GM18909 (cell line): ENCODE data around the gene AMN1.
"Not testable (repeated sequence)": the region's sequence is repeated elsewhere in the genome, so short reads cannot be mapped to it uniquely, and the experiment has no call there.

Experiments used
- ATAC-seq: cut with Tn5 transposase; IDR thresholded peaks from one replicate; pipeline ENCODE4 v1.9.1; 2021; ENCODE audit warnings: mild to moderate bottlenecking; ENCODE audit not compliant: unreplicated experiment, poor library complexity

Gene AMN1

GRCh38 chr12:31728917-31729640 lies at the start of gene AMN1:
Gene AMN1 (minus strand): TSS chr12:31729021. CDS start chr12:31729008, 13 bp downstream.
- peak; percentile 96 for ATAC-seq

- peak; percentile 53 for ATAC-seq
These were observed 45.0 kb upstream of the AMN1 start for GRCh38 chr12:31773867-31774266.

GRCh38 chr12:31773223-31773750 lies 44.5 kb upstream of the AMN1 start:
- peak; percentile 58 for ATAC-seq

- ATAC-seq, result no peak
These were observed 43.9 kb upstream of the AMN1 start for GRCh38 chr12:31772685-31773222.

GRCh38 chr12:31772186-31772585 lies 43.4 kb upstream of the AMN1 start:
- no peak for ATAC-seq

GRCh38 chr12:31768046-31768445 lies 39.2 kb upstream of the AMN1 start:
- ATAC-seq, result no peak

- ATAC-seq, result no peak
These were observed 37.1 kb upstream of the AMN1 start for GRCh38 chr12:31765931-31766330.

- no peak for ATAC-seq
These were observed 31.0 kb upstream of the AMN1 start for GRCh38 chr12:31759632-31760459.

GRCh38 chr12:31758297-31758696 lies 29.5 kb upstream of the AMN1 start:
- not testable (repeated sequence) for ATAC-seq

- no peak for ATAC-seq
These were observed 28.2 kb upstream of the AMN1 start for GRCh38 chr12:31756977-31757420.

GRCh38 chr12:31752450-31752849 lies 23.6 kb upstream of the AMN1 start:
- no peak for ATAC-seq

GRCh38 chr12:31751085-31751484 lies 22.3 kb upstream of the AMN1 start:
- ATAC-seq, result no peak

- no peak for ATAC-seq
These were observed 21.9 kb upstream of the AMN1 start for GRCh38 chr12:31750747-31751039.

- peak; percentile 81 for ATAC-seq
These were observed 20.3 kb upstream of the AMN1 start for GRCh38 chr12:31749024-31749704.

- ATAC-seq, result no peak
These were observed 16.4 kb upstream of the AMN1 start for GRCh38 chr12:31745242-31745641.

GRCh38 chr12:31744363-31744762 lies 15.5 kb upstream of the AMN1 start:
- ATAC-seq, result not testable (repeated sequence)

- ATAC-seq, result no peak
These were observed 14.1 kb upstream of the AMN1 start for GRCh38 chr12:31742891-31743290.

GRCh38 chr12:31740628-31741027 lies 11.8 kb upstream of the AMN1 start:
- ATAC-seq, result no peak

GRCh38 chr12:31737763-31738162 lies 8.9 kb upstream of the AMN1 start:
- no peak for ATAC-seq

GRCh38 chr12:31737345-31737744 lies 8.5 kb upstream of the AMN1 start:
- no peak for ATAC-seq

GRCh38 chr12:31736472-31736871 lies 7.7 kb upstream of the AMN1 start:
- no peak for ATAC-seq
